Stomach (tissue), 4 donors: ENCODE measurements around the gene VSIG10L2.

Experiments used
- EP300 ChIP-seq: sonication (generic); formaldehyde crosslinking; IDR thresholded peaks from one replicate; pipeline ENCODE4 v1.6.1; 2017; ENCODE audit warnings: antibody characterized with exemption
- POLR2A ChIP-seq, 4 donors: fragments of 450-650 bp; IDR thresholded peaks; one replicate each; pipeline ENCODE4 v1.6.1; 2016; ENCODE audit warnings: antibody characterized with exemption in 4 of 4, control low read depth in 2 of 4, mild to moderate bottlenecking in 1 of 4, moderate library complexity in 1 of 4
- POLR2AphosphoS5 ChIP-seq, 3 donors: sonication (generic); formaldehyde crosslinking; IDR thresholded peaks; one replicate each; pipeline ENCODE4 v1.6.1; 2016; ENCODE audit warnings: antibody characterized with exemption in 3 of 3
- TF ChIP-seq, protein P1 (sequence below), 7 experiments: fragments of 450-650 bp in 4 of 7; fragments of 200-600 bp in 3 of 7; sonication (generic) in 3 of 7; IDR thresholded peaks; one replicate each; pipeline ENCODE4 v1.5.1; 2016 to 2019; ENCODE audit warnings: antibody characterized with exemption in 7 of 7, control low read depth in 2 of 7, mild to moderate bottlenecking in 1 of 7

DNA sequence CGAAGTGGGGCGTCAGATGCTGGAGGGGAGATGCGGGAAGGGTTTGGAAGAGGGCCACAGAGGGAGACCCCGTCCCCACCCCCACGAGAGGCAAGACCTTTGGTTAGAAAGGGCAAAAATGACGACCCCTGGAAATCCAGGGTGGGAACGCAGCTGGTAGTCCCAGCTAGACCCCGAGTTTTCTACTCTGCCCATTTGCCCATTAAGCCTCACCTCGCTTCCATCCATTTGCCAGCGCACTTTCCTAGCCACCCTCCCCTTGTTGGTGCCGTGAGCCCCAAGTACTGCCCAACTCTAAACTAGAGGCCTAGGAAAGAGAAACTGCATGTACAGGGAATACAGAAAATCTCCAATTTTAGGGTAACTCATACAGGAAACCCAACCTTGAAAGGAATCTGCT lies 41.2 kb upstream of the VSIG10L2 start:
- TF ChIP-seq, protein P1, sequence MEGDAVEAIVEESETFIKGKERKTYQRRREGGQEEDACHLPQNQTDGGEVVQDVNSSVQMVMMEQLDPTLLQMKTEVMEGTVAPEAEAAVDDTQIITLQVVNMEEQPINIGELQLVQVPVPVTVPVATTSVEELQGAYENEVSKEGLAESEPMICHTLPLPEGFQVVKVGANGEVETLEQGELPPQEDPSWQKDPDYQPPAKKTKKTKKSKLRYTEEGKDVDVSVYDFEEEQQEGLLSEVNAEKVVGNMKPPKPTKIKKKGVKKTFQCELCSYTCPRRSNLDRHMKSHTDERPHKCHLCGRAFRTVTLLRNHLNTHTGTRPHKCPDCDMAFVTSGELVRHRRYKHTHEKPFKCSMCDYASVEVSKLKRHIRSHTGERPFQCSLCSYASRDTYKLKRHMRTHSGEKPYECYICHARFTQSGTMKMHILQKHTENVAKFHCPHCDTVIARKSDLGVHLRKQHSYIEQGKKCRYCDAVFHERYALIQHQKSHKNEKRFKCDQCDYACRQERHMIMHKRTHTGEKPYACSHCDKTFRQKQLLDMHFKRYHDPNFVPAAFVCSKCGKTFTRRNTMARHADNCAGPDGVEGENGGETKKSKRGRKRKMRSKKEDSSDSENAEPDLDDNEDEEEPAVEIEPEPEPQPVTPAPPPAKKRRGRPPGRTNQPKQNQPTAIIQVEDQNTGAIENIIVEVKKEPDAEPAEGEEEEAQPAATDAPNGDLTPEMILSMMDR (IDR thresholded peaks at IDR 0.05), result no peak
- TF ChIP-seq POLR2A (IDR thresholded peaks at IDR 0.05) (no peak), EP300 (no peak), POLR2AphosphoS5 (IDR thresholded peaks at IDR 0.05) (no peak)
